Measurements from ENCODE around the gene STAG3. TPM values are rescaled to one million over a fixed set of nuclear protein-coding genes. Genes with fewer than 3 reads are reported as not detected.
A peak's percentile ranks its signal among the peaks of the same experiment; 100 is the strongest.
"Not testable (repeated sequence)": the region's sequence is repeated elsewhere in the genome, so short reads cannot be mapped to it uniquely, and the experiment has no call there.

STAG3 gene
- total RNA-seq, 1 donor from 2014 or later, result 0.57 TPM

- Mint-ChIP-seq H3K4me3 (ENCODE audit: unreplicated experiment) (no peak overlapping the region), H3K4me1 (ENCODE audit: low read depth) (peaks cover 7% of the 10 kb centered on the region), H3K27ac (ENCODE audit: unreplicated experiment) (no peak overlapping the region), H3K27me3 (ENCODE audit: low read depth) (peaks cover 16% of the 10 kb centered on the region), H3K36me3 (ENCODE audit: low read depth) (no peaks in the 10 kb centered on the region), H3K9me3 (ENCODE audit: low read depth) (no peaks in the 10 kb centered on the region)
- TF ChIP-seq CTCF (IDR thresholded peaks at IDR 0.05), result no peak
- no peak for DNase-seq (ENCODE audit: low spot score)
These were observed 8.0 kb downstream of the STAG3 start for GRCh38 chr7:100185726-100186125.

- Mint-ChIP-seq H3K9me3 (ENCODE audit: low read depth) (no peaks in the 10 kb centered on the region), H3K27ac (ENCODE audit: unreplicated experiment) (no peak overlapping the region), H3K4me3 (ENCODE audit: unreplicated experiment) (no peak overlapping the region), H3K27me3 (ENCODE audit: low read depth) (no peaks in the 10 kb centered on the region), H3K4me1 (ENCODE audit: low read depth) (peaks cover 21% of the 10 kb centered on the region), H3K36me3 (ENCODE audit: low read depth) (no peaks in the 10 kb centered on the region)
- TF ChIP-seq CTCF (IDR thresholded peaks at IDR 0.05), result no peak
- no peak for DNase-seq (ENCODE audit: low spot score)
These were observed 11.3 kb downstream of the STAG3 start for GRCh38 chr7:100189061-100189460.

GRCh38 chr7:100190048-100190711 is 12.5 kb downstream of the STAG3 start:
- no peak overlapping the region for H3K4me3 Mint-ChIP-seq (ENCODE audit: unreplicated experiment)
- no peaks in the 10 kb centered on the region for H3K36me3 Mint-ChIP-seq (ENCODE audit: low read depth)
- H3K4me1 Mint-ChIP-seq (ENCODE audit: low read depth), result peaks cover 21% of the 10 kb centered on the region
- TF ChIP-seq CTCF (IDR thresholded peaks at IDR 0.05), result peak; percentile 79
- no peak for DNase-seq (ENCODE audit: low spot score)
- no peaks in the 10 kb centered on the region for H3K27me3 Mint-ChIP-seq (ENCODE audit: low read depth)
- peak overlapping the region; percentile 65 for H3K27ac Mint-ChIP-seq (ENCODE audit: unreplicated experiment)
- H3K9me3 Mint-ChIP-seq (ENCODE audit: low read depth), result no peaks in the 10 kb centered on the region

- H3K9me3 Mint-ChIP-seq (ENCODE audit: low read depth), result no peaks in the 10 kb centered on the region
- DNase-seq (ENCODE audit: low spot score), result no peak
- peaks cover 21% of the 10 kb centered on the region for H3K4me1 Mint-ChIP-seq (ENCODE audit: low read depth)
- H3K27ac Mint-ChIP-seq (ENCODE audit: unreplicated experiment), result peak overlapping the region; percentile 38
- no peaks in the 10 kb centered on the region for H3K27me3 Mint-ChIP-seq (ENCODE audit: low read depth)
- TF ChIP-seq CTCF (IDR thresholded peaks at IDR 0.05), result no peak
- no peaks in the 10 kb centered on the region for H3K36me3 Mint-ChIP-seq (ENCODE audit: low read depth)
- H3K4me3 Mint-ChIP-seq (ENCODE audit: unreplicated experiment), result no peak overlapping the region
These were observed 14.1 kb downstream of the STAG3 start for GRCh38 chr7:100191775-100192174.

GRCh38 chr7:100192281-100192862 is 14.7 kb downstream of the STAG3 start:
- Mint-ChIP-seq H3K4me1 (ENCODE audit: low read depth) (peaks cover 21% of the 10 kb centered on the region), H3K27ac (ENCODE audit: unreplicated experiment) (peak overlapping the region; percentile 38)
- not testable (repeated sequence) for DNase-seq (ENCODE audit: low spot score); H3K27me3 Mint-ChIP-seq (ENCODE audit: low read depth); H3K36me3 Mint-ChIP-seq (ENCODE audit: low read depth); H3K9me3 Mint-ChIP-seq (ENCODE audit: low read depth); H3K4me3 Mint-ChIP-seq (ENCODE audit: unreplicated experiment)

GRCh38 chr7:100192969-100193368 is 15.3 kb downstream of the STAG3 start:
- H3K36me3 Mint-ChIP-seq (ENCODE audit: low read depth), result no peaks in the 10 kb centered on the region
- no peaks in the 10 kb centered on the region for H3K27me3 Mint-ChIP-seq (ENCODE audit: low read depth)
- no peak for TF ChIP-seq CTCF (IDR thresholded peaks at IDR 0.05)
- H3K9me3 Mint-ChIP-seq (ENCODE audit: low read depth), result no peaks in the 10 kb centered on the region
- H3K27ac Mint-ChIP-seq (ENCODE audit: unreplicated experiment), result no peak overlapping the region
- DNase-seq (ENCODE audit: low spot score), result no peak
- H3K4me3 Mint-ChIP-seq (ENCODE audit: unreplicated experiment), result no peak overlapping the region
- H3K4me1 Mint-ChIP-seq (ENCODE audit: low read depth), result peaks cover 21% of the 10 kb centered on the region
